Spleen (tissue), 11 donors: ENCODE data around the gene BRSK2. TPM values are rescaled to one million over a fixed set of nuclear protein-coding genes. Genes with fewer than 3 reads are reported as not detected.

ENCODE experiments used
- DNase-seq: peaks from one replicate; pipeline ENCODE4 v3.0.0-alpha.2; 2020
- H3K27ac ChIP-seq, 8 donors: fragments of 200-600 bp; sonication (generic) in 7 of 8; 1 replicate in 4 of 8; 2 replicates in 4 of 8; pipeline versions ENCODE4 v1.5.0 to v1.8.0; 2016 to 2021; ENCODE audit warnings: inconsistent platforms in 4 of 8, mild to moderate bottlenecking in 4 of 8, moderate library complexity in 1 of 8
- H3K27me3 ChIP-seq, 7 donors: fragments of 200-600 bp; sonication (generic) in 6 of 7; replicated peaks in 1 of 7; 1 replicate in 4 of 7; 2 replicates in 3 of 7; pipeline versions ENCODE4 v1.5.0 to v1.8.0; 2016 to 2021; ENCODE audit warnings: inconsistent platforms in 3 of 7, mild to moderate bottlenecking in 1 of 7
- H3K36me3 ChIP-seq, 6 donors: fragments of 200-600 bp; sonication (generic) in 5 of 6; 1 replicate in 4 of 6; 2 replicates in 2 of 6; pipeline versions ENCODE4 v1.5.0 to v1.8.0; 2016 to 2021; ENCODE audit warnings: inconsistent platforms in 2 of 6
- H3K4me1 ChIP-seq, 6 donors: fragments of 200-600 bp; sonication (generic) in 5 of 6; 1 replicate in 3 of 6; 2 replicates in 3 of 6; pipeline versions ENCODE4 v1.5.0 to v1.8.0; 2016 to 2021; ENCODE audit warnings: inconsistent platforms in 3 of 6
- H3K4me3 ChIP-seq, 8 donors: fragments of 200-600 bp; sonication (generic) in 7 of 8; 1 replicate in 4 of 8; 2 replicates in 4 of 8; pipeline versions ENCODE4 v1.5.0 to v1.8.0; 2016 to 2021; ENCODE audit warnings: inconsistent platforms in 4 of 8, mild to moderate bottlenecking in 4 of 8, moderate library complexity in 2 of 8
- H3K9me3 ChIP-seq, 8 donors: fragments of 200-600 bp; sonication (generic) in 7 of 8; 1 replicate in 4 of 8; 2 replicates in 4 of 8; pipeline versions ENCODE4 v1.5.0 to v1.8.0; 2016 to 2021; ENCODE audit warnings: inconsistent platforms in 4 of 8
- CTCF ChIP-seq, 11 experiments: fragments of 200-600 bp in 7 of 11; fragments of 450-650 bp in 4 of 11; sonication (generic) in 4 of 11; IDR thresholded peaks in 8 of 11; conservative IDR thresholded peaks in 3 of 11; 1 replicate in 7 of 11; 2 replicates in 4 of 11; pipeline versions ENCODE4 v1.4.0 to v1.8.0; 2016 to 2021; ENCODE audit warnings: antibody characterized with exemption in 11 of 11, inconsistent platforms in 4 of 11, mild to moderate bottlenecking in 1 of 11
- POLR2A ChIP-seq, 3 donors: fragments of 450-650 bp; IDR thresholded peaks; one replicate each; pipeline ENCODE4 v1.5.1; 2017; ENCODE audit warnings: antibody characterized with exemption in 3 of 3, mild to moderate bottlenecking in 1 of 3
- POLR2AphosphoS5 ChIP-seq, 3 donors: sonication (generic); formaldehyde crosslinking; IDR thresholded peaks; one replicate each; pipeline ENCODE4 v1.5.1; 2017; ENCODE audit warnings: antibody characterized with exemption in 3 of 3
- WGBS, 5 donors: extraction: QIAGEN DNeasy Blood & Tissue Kit in 3 of 5; methylation state at CpG; one replicate each; pipeline versions ENCODE4 v1.1.5 to v1.1.7; 2013 to 2018; 5-methylcytosine and 5-hydroxymethylcytosine counted together
- intact Hi-C: fragments of 100-400 bp; cut with DNase I; formaldehyde crosslinking; loops from one replicate; pipeline ENCODE4 v1.15.0; 2023; ENCODE audit warnings: low total_unique reads
- polyA plus RNA-seq, 3 donors: library from polyadenylated mRNA; stranded (reverse); fragments of 200-250 nt; gene quantifications; one replicate each; pipeline ENCODE4 v1.2.1, GENCODE V29; 2013
- total RNA-seq, 7 donors: library from RNA; depleted of rRNA in 3 of 7; stranded (reverse); fragments of >200 nt in 3 of 7; fragmentation: NEBNext Ultra II Directional in 4 of 7; extraction: Animal tissue kit (Norgen Biotek cat#: 25700) in 4 of 7; gene quantifications; one replicate each; pipeline versions ENCODE4 v1.1.0 to v1.2.1, GENCODE V29; 2016 to 2021
- donor health status: healthy with polysubstance abuse.
- donor health status: DM: no; HTN: no; CAD: no; lungs with moderate emphysema.
- donor health status: DM: no; HTN: no; CAD: no.
- donor health status: Bipolar disorder and iron deficiency.
- donor health status: healthy.
- donor health status: DM: no; HTN: no; CAD: no.
- donor health status: DM: yes; HTN: yes; CAD: no.

Gene BRSK2
- total and polyA plus RNA-seq, 10 donors: 0.17 to 1.5 (median 0.42) TPM

- WGBS, 5 donors: 87 to 98% (median 96%) methylated on average over 12 of the region's 12 CpGs
- H3K27ac ChIP-seq: no peak overlapping the region
- H3K36me3 ChIP-seq: no peaks in the 10 kb centered on the region
- no peak overlapping the region for H3K4me3 ChIP-seq
- intact Hi-C loops: no loop called here
- peak; percentile 8 for DNase-seq
- peaks cover 15 to 82% (median 49%) of the 10 kb centered on the region in 6 donors for H3K4me1 ChIP-seq
- H3K9me3 ChIP-seq: peaks cover 0 to 4% (median 0%) of the 10 kb centered on the region in 8 donors
- no peaks in the 10 kb centered on the region for H3K27me3 ChIP-seq
- TF ChIP-seq POLR2AphosphoS5 (IDR thresholded peaks at IDR 0.05) (no peak), POLR2A (IDR thresholded peaks at IDR 0.05) (no peak), CTCF (IDR thresholded peaks at IDR 0.05 in 8 of 11, conservative IDR thresholded peaks at IDR 0.05 in 3 of 11) (no peak)
Observed at GRCh38 chr11:1491379-1491778, 101.6 kb downstream of the BRSK2 start.

GRCh38 chr11:1493650-1494244, 104.0 kb downstream of the BRSK2 start:
- H3K27ac ChIP-seq: no peak overlapping the region
- no peak overlapping the region for H3K4me3 ChIP-seq
- DNase-seq: no peak
- no peaks in the 10 kb centered on the region for H3K27me3 ChIP-seq
- intact Hi-C loops: no loop called here
- WGBS, 5 donors: 87 to 96% (median 94%) methylated on average over 3 of the region's 3 CpGs
- no peaks in the 10 kb centered on the region for H3K36me3 ChIP-seq
- peaks cover 5 to 82% (median 45%) of the 10 kb centered on the region in 6 donors for H3K4me1 ChIP-seq
- TF ChIP-seq CTCF (IDR thresholded peaks at IDR 0.05 in 8 of 11, conservative IDR thresholded peaks at IDR 0.05 in 3 of 11) (no peak), POLR2AphosphoS5 (IDR thresholded peaks at IDR 0.05) (no peak), POLR2A (IDR thresholded peaks at IDR 0.05) (no peak)
- H3K9me3 ChIP-seq: peaks cover 0 to 4% (median 0%) of the 10 kb centered on the region in 8 donors

GRCh38 chr11:1494650-1495049, 104.9 kb downstream of the BRSK2 start:
- DNase-seq: no peak
- H3K27ac ChIP-seq: no peak overlapping the region
- no peak overlapping the region for H3K4me3 ChIP-seq
- intact Hi-C loops: no loop called here
- peaks cover 0 to 8% (median 0%) of the 10 kb centered on the region in 6 donors for H3K36me3 ChIP-seq
- 91 to 96% (median 95%) methylated on average over 3 of the region's 3 CpGs for WGBS, 5 donors
- no peaks in the 10 kb centered on the region for H3K27me3 ChIP-seq
- peaks cover 5 to 76% (median 41%) of the 10 kb centered on the region in 6 donors for H3K4me1 ChIP-seq
- H3K9me3 ChIP-seq: peaks cover 0 to 4% (median 0%) of the 10 kb centered on the region in 8 donors
- TF ChIP-seq POLR2AphosphoS5 (IDR thresholded peaks at IDR 0.05) (no peak), CTCF (IDR thresholded peaks at IDR 0.05 in 8 of 11, conservative IDR thresholded peaks at IDR 0.05 in 3 of 11) (no peak), POLR2A (IDR thresholded peaks at IDR 0.05) (no peak)

GRCh38 chr11:1496091-1496760, 106.5 kb downstream of the BRSK2 start:
- H3K27me3 ChIP-seq: no peaks in the 10 kb centered on the region
- TF ChIP-seq POLR2AphosphoS5 (IDR thresholded peaks at IDR 0.05): no peak
- no peak for TF ChIP-seq POLR2A (IDR thresholded peaks at IDR 0.05)
- TF ChIP-seq CTCF (IDR thresholded peaks at IDR 0.05 in 8 of 11, conservative IDR thresholded peaks at IDR 0.05 in 3 of 11): no peak
- intact Hi-C loops: no loop called here
- 87 to 94% (median 93%) methylated on average over 9 of the region's 9 CpGs for WGBS, 5 donors
- peaks cover 5 to 66% (median 38%) of the 10 kb centered on the region in 6 donors for H3K4me1 ChIP-seq
- no peak overlapping the region for H3K4me3 ChIP-seq
- H3K9me3 ChIP-seq: peaks cover 0 to 4% (median 0%) of the 10 kb centered on the region in 8 donors
- peak overlapping the region in 1 of 8 donors; percentile 30 for H3K27ac ChIP-seq
- H3K36me3 ChIP-seq: peaks cover 0 to 24% (median 3%) of the 10 kb centered on the region in 6 donors
- no peak for DNase-seq
